ENCODE data around the gene MCC.

The MCC gene

GRCh38 chr5:113205323-113205722 lies 282.9 kb downstream of the MCC start:
- no peak overlapping the region for H3K27ac ChIP-seq (ENCODE audit: insufficient read depth, low read length, poor library complexity, severe bottlenecking)
- H3K27me3 ChIP-seq (replicated peaks; ENCODE audit: control insufficient read depth, insufficient read depth, low read length, poor library complexity, severe bottlenecking), result no peaks in the 10 kb centered on the region
- no peak for DNase-seq
- H3K9me3 ChIP-seq (ENCODE audit: control insufficient read depth, low read length), result no peaks in the 10 kb centered on the region
- H3K4me3 ChIP-seq (ENCODE audit: insufficient read depth, low read depth, low read length, poor library complexity, severe bottlenecking), result no peak overlapping the region
- no peaks in the 10 kb centered on the region for H3K4me1 ChIP-seq (ENCODE audit: control insufficient read depth, insufficient read depth, low read length, poor library complexity, severe bottlenecking)
- H3K36me3 ChIP-seq (ENCODE audit: control insufficient read depth, insufficient read depth, low read length), result no peaks in the 10 kb centered on the region

- Histone ChIP-seq H3K36me3 (ENCODE audit: control insufficient read depth, insufficient read depth, low read length) (no peaks in the 10 kb centered on the region), H3K4me1 (ENCODE audit: control insufficient read depth, insufficient read depth, low read length, poor library complexity, severe bottlenecking) (no peaks in the 10 kb centered on the region), H3K9me3 (ENCODE audit: control insufficient read depth, low read length) (no peaks in the 10 kb centered on the region), H3K27ac (ENCODE audit: insufficient read depth, low read length, poor library complexity, severe bottlenecking) (no peak overlapping the region), H3K4me3 (ENCODE audit: insufficient read depth, low read depth, low read length, poor library complexity, severe bottlenecking) (no peak overlapping the region), H3K27me3 (replicated peaks; ENCODE audit: control insufficient read depth, insufficient read depth, low read length, poor library complexity, severe bottlenecking) (no peaks in the 10 kb centered on the region)
- DNase-seq, result no peak
Observed at GRCh38 chr5:113204525-113205161, 283.6 kb downstream of the MCC start.

GRCh38 chr5:113203916-113204315 lies 284.3 kb downstream of the MCC start:
- DNase-seq, result no peak
- Histone ChIP-seq H3K27ac (ENCODE audit: insufficient read depth, low read length, poor library complexity, severe bottlenecking) (no peak overlapping the region), H3K9me3 (ENCODE audit: control insufficient read depth, low read length) (no peaks in the 10 kb centered on the region), H3K4me1 (ENCODE audit: control insufficient read depth, insufficient read depth, low read length, poor library complexity, severe bottlenecking) (no peaks in the 10 kb centered on the region), H3K4me3 (ENCODE audit: insufficient read depth, low read depth, low read length, poor library complexity, severe bottlenecking) (no peak overlapping the region), H3K27me3 (replicated peaks; ENCODE audit: control insufficient read depth, insufficient read depth, low read length, poor library complexity, severe bottlenecking) (no peaks in the 10 kb centered on the region), H3K36me3 (ENCODE audit: control insufficient read depth, insufficient read depth, low read length) (no peaks in the 10 kb centered on the region)

- Histone ChIP-seq H3K36me3 (ENCODE audit: control insufficient read depth, insufficient read depth, low read length) (no peaks in the 10 kb centered on the region), H3K4me1 (ENCODE audit: control insufficient read depth, insufficient read depth, low read length, poor library complexity, severe bottlenecking) (no peaks in the 10 kb centered on the region), H3K4me3 (ENCODE audit: insufficient read depth, low read depth, low read length, poor library complexity, severe bottlenecking) (no peak overlapping the region), H3K27ac (ENCODE audit: insufficient read depth, low read length, poor library complexity, severe bottlenecking) (no peak overlapping the region), H3K27me3 (replicated peaks; ENCODE audit: control insufficient read depth, insufficient read depth, low read length, poor library complexity, severe bottlenecking) (no peaks in the 10 kb centered on the region), H3K9me3 (ENCODE audit: control insufficient read depth, low read length) (no peaks in the 10 kb centered on the region)
- no peak for DNase-seq
Observed at GRCh38 chr5:113202746-113203716, 285.2 kb downstream of the MCC start.

- no peaks in the 10 kb centered on the region for H3K27me3 ChIP-seq (replicated peaks; ENCODE audit: control insufficient read depth, insufficient read depth, low read length, poor library complexity, severe bottlenecking)
- no peaks in the 10 kb centered on the region for H3K36me3 ChIP-seq (ENCODE audit: control insufficient read depth, insufficient read depth, low read length)
- no peaks in the 10 kb centered on the region for H3K9me3 ChIP-seq (ENCODE audit: control insufficient read depth, low read length)
- no peak overlapping the region for H3K4me3 ChIP-seq (ENCODE audit: insufficient read depth, low read depth, low read length, poor library complexity, severe bottlenecking)
- H3K4me1 ChIP-seq (ENCODE audit: control insufficient read depth, insufficient read depth, low read length, poor library complexity, severe bottlenecking), result no peaks in the 10 kb centered on the region
- DNase-seq, result no peak
- no peak overlapping the region for H3K27ac ChIP-seq (ENCODE audit: insufficient read depth, low read length, poor library complexity, severe bottlenecking)
Observed at GRCh38 chr5:113202287-113202686, 286.0 kb downstream of the MCC start.

GRCh38 chr5:113201715-113202114 lies 286.5 kb downstream of the MCC start:
- Histone ChIP-seq H3K4me3 (ENCODE audit: insufficient read depth, low read depth, low read length, poor library complexity, severe bottlenecking) (no peak overlapping the region), H3K36me3 (ENCODE audit: control insufficient read depth, insufficient read depth, low read length) (no peaks in the 10 kb centered on the region), H3K27me3 (replicated peaks; ENCODE audit: control insufficient read depth, insufficient read depth, low read length, poor library complexity, severe bottlenecking) (no peaks in the 10 kb centered on the region), H3K27ac (ENCODE audit: insufficient read depth, low read length, poor library complexity, severe bottlenecking) (no peak overlapping the region), H3K9me3 (ENCODE audit: control insufficient read depth, low read length) (no peaks in the 10 kb centered on the region), H3K4me1 (ENCODE audit: control insufficient read depth, insufficient read depth, low read length, poor library complexity, severe bottlenecking) (no peaks in the 10 kb centered on the region)
- no peak for DNase-seq

- Histone ChIP-seq H3K36me3 (ENCODE audit: control insufficient read depth, insufficient read depth, low read length) (no peaks in the 10 kb centered on the region), H3K27ac (ENCODE audit: insufficient read depth, low read length, poor library complexity, severe bottlenecking) (no peak overlapping the region), H3K4me1 (ENCODE audit: control insufficient read depth, insufficient read depth, low read length, poor library complexity, severe bottlenecking) (no peaks in the 10 kb centered on the region), H3K27me3 (replicated peaks; ENCODE audit: control insufficient read depth, insufficient read depth, low read length, poor library complexity, severe bottlenecking) (no peaks in the 10 kb centered on the region), H3K4me3 (ENCODE audit: insufficient read depth, low read depth, low read length, poor library complexity, severe bottlenecking) (no peak overlapping the region), H3K9me3 (ENCODE audit: control insufficient read depth, low read length) (no peaks in the 10 kb centered on the region)
- no peak for DNase-seq
Observed at GRCh38 chr5:113199122-113199905, 288.9 kb downstream of the MCC start.

GRCh38 chr5:113197456-113198200 lies 290.6 kb downstream of the MCC start:
- no peak for DNase-seq

GRCh38 chr5:113195771-113196170 lies 292.5 kb downstream of the MCC start:
- no peak overlapping the region for H3K27ac ChIP-seq (ENCODE audit: insufficient read depth, low read length, poor library complexity, severe bottlenecking)
- no peak overlapping the region for H3K4me3 ChIP-seq (ENCODE audit: insufficient read depth, low read depth, low read length, poor library complexity, severe bottlenecking)
- H3K27me3 ChIP-seq (replicated peaks; ENCODE audit: control insufficient read depth, insufficient read depth, low read length, poor library complexity, severe bottlenecking), result no peaks in the 10 kb centered on the region
- H3K36me3 ChIP-seq (ENCODE audit: control insufficient read depth, insufficient read depth, low read length), result no peaks in the 10 kb centered on the region
- no peak for DNase-seq
- H3K9me3 ChIP-seq (ENCODE audit: control insufficient read depth, low read length), result no peaks in the 10 kb centered on the region
- H3K4me1 ChIP-seq (ENCODE audit: control insufficient read depth, insufficient read depth, low read length, poor library complexity, severe bottlenecking), result no peaks in the 10 kb centered on the region

More at GRCh38 chr5:113197456-113198200, 290.6 kb downstream of the MCC start:
- no peak overlapping the region for H3K4me3 ChIP-seq (ENCODE audit: insufficient read depth, low read depth, low read length, poor library complexity, severe bottlenecking)
- H3K27ac ChIP-seq (ENCODE audit: insufficient read depth, low read length, poor library complexity, severe bottlenecking), result no peak overlapping the region
- H3K27me3 ChIP-seq (replicated peaks; ENCODE audit: control insufficient read depth, insufficient read depth, low read length, poor library complexity, severe bottlenecking), result no peaks in the 10 kb centered on the region
- no peaks in the 10 kb centered on the region for H3K9me3 ChIP-seq (ENCODE audit: control insufficient read depth, low read length)
- H3K36me3 ChIP-seq (ENCODE audit: control insufficient read depth, insufficient read depth, low read length), result no peaks in the 10 kb centered on the region
- H3K4me1 ChIP-seq (ENCODE audit: control insufficient read depth, insufficient read depth, low read length, poor library complexity, severe bottlenecking), result no peaks in the 10 kb centered on the region
